Measurements from ENCODE around the gene BLVRA.
"Not testable (repeated sequence)": the region's sequence is repeated elsewhere in the genome, so short reads cannot be mapped to it uniquely, and the experiment has no call there.

BLVRA gene

GRCh38 chr7:43769281-43769680 is 10.8 kb downstream of the BLVRA start:
- no peak for DNase-seq (ENCODE audit: low read depth)

- DNase-seq (ENCODE audit: low read depth) = no peak
Observed at GRCh38 chr7:43769791-43770465, 11.4 kb downstream of the BLVRA start.

DNA sequence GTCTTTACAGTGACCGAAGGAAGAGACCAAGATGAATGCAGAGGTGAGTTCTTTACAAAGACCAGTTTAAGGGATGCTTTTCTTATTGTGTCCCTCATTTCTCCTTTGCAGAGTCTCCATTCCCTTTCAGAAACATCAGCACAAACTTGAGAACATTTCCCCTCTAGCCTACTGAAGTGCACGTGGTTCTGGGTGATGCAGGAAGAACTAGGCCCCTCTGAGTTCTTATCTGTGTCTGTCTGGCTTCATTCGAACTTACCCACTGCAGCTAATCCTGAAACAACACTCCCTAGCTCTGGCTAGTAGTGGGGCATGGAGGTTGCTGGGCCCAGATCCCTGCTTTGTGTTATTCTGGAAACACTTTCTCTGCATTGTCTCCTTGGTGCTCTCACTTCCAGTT is 12.6 kb downstream of the BLVRA start:
- no peak for DNase-seq (ENCODE audit: low read depth)

- DNase-seq (ENCODE audit: low read depth) = no peak
Observed at GRCh38 chr7:43771573-43771972, 13.1 kb downstream of the BLVRA start.

DNA sequence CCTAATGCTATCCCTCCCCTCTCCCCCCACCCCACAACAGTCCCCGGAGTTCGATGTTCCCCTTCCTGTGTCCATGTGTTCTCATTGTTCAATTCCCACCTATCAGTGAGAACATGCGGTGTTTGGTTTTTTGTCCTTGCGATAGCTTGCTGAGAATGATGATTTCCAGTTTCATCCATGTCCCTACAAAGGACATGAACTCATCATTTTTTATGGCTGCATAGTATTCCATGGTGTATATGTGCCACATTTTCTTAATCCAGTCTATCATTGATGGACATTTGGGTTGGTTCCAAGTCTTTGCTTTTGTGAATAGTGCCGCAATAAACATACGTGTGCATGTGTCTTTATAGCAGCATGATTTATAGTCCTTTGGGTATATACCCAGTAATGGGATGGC is 14.8 kb downstream of the BLVRA start:
- DNase-seq (ENCODE audit: low read depth) = not testable (repeated sequence)

DNA sequence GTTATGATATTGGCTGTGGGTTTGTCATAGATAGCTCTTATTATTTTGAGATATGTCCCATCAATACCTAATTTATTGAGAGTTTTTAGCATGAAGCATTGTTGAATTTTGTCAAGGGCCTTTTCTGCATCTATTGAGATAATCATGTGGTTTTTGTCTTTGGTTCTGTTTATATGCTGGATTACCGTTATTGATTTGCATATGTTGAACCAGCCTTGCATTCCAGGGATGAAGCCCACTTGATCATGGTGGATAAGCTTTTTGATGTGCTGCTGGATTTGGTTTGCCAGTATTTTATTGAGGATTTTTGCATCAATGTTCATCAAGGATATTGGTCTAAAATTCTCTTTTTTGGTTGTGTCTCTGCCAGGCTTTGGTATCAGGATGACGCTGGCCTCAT is 16.8 kb downstream of the BLVRA start:
- DNase-seq (ENCODE audit: low read depth) = not testable (repeated sequence)

- DNase-seq (ENCODE audit: low read depth) = not testable (repeated sequence)
Observed at GRCh38 chr7:43778293-43779044, 20.0 kb downstream of the BLVRA start.

GRCh38 chr7:43779045-43779812 is 20.7 kb downstream of the BLVRA start:
- DNase-seq (ENCODE audit: low read depth) = no peak

GRCh38 chr7:43781726-43782607 is 23.5 kb downstream of the BLVRA start:
- DNase-seq (ENCODE audit: low read depth) = no peak

GRCh38 chr7:43782768-43783555 is 24.5 kb downstream of the BLVRA start:
- no peak for DNase-seq (ENCODE audit: low read depth)

DNA sequence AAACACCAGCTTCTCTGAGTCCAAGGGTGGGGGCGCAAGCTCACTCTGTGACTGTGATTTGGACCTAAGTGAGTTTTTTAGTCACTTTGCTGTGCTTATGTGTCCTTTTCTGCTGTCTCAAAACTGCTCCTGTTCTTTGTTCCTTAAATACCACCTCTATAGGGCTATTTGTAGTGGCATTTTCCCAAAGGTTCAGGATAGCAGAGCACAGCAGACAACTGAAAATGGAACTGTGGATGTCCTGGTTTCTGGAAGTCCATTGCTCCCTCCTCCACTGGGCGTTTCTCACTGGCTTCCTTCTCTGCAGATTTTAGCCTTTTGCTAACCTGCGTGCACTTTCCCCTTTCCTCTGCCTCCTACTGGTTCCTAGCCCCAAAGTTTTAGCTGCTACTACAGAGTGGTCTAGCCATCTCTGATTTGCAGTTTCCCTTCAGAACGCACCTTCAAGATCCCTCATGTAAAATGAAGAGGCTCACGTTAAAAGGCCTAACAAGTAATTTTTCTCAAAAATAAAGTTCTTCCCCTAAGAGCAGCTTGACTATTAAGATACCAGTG is 25.6 kb downstream of the BLVRA start:
- no peak for DNase-seq (ENCODE audit: low read depth)

- not testable (repeated sequence) for DNase-seq (ENCODE audit: low read depth)
Observed at GRCh38 chr7:43784585-43785087, 26.2 kb downstream of the BLVRA start.

DNA sequence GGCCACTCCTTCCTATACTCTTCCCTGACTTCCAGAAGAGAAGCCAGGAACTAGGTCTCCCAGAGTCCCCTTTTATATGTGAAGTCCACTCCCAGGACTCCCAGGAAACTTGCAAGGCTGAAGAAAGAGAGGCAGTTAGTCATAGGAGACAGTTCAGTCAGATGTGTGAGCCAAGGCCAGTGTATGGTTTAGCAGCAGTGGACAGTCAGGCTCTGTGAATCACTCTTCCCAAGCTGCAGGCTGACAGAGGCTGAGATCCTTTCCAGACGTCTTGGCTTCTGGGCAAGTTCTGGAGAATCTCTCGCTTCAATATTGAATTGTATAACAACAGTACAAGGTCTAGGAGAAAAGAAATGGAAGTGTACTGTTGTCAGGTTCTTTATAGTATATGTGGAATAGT is 26.9 kb downstream of the BLVRA start:
- no peak for DNase-seq (ENCODE audit: low read depth)

GRCh38 chr7:43787771-43788170 is 29.3 kb downstream of the BLVRA start:
- DNase-seq (ENCODE audit: low read depth) = no peak

DNA sequence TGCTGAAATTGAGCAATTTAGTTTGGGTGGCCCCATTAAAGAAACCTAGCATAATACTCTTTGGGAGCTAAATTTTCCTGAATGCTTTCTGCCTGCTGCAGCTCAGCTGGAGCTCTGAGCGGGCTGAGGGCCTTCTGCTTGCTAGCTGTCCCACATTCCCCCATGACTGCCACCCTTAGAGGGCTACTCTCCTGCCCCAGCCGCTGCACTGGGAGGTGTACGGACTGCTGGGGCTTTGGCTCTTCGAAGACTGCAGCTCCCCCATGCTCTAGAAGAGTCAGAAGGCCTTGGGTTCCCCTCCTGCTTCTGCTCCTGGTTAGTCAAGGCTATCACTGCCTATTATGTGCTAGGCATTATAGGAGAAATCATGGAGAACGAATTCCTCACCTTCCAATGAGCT is 31.5 kb downstream of the BLVRA start:
- no peak for DNase-seq (ENCODE audit: low read depth)

DNA sequence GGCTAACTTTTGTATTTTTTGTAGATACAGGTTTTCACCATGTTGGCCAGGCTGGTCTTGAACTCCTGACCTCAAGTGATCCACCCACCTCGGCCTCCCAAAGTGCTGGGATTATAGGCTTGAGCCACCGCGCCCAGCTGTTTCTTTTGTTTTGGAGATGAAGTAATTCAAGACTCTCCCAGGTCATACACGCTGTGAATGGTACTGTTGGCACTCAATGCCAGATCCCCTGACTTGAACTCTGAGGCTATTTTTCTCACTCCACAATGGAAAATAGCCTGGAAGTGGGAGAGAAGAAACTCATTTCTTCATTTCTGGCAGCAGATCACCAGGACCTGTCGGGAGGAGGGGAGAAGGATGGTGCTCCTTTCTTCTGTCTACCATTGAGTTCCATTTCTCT is 32.4 kb downstream of the BLVRA start:
- no peak for DNase-seq (ENCODE audit: low read depth)

DNA sequence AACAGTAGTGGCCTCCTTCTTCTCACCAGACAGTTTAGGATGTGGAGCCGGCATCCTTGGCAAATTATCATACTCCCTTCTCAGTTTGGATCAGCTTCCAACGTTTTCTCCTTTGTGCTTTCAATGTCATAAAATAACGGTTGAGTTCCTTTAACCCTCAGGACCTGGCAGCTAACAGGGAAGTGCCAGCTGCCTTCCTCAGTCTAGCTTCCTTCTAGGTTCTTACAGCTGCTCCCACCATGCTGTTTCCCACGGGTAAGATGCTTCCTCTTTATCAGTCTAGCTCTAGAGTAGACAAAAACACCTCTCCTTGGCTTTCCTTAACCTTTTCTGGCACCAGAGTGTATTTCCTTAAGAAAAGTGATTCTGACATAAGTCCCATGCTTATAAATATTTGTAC is 33.2 kb downstream of the BLVRA start:
- no peak for DNase-seq (ENCODE audit: low read depth)

DNA sequence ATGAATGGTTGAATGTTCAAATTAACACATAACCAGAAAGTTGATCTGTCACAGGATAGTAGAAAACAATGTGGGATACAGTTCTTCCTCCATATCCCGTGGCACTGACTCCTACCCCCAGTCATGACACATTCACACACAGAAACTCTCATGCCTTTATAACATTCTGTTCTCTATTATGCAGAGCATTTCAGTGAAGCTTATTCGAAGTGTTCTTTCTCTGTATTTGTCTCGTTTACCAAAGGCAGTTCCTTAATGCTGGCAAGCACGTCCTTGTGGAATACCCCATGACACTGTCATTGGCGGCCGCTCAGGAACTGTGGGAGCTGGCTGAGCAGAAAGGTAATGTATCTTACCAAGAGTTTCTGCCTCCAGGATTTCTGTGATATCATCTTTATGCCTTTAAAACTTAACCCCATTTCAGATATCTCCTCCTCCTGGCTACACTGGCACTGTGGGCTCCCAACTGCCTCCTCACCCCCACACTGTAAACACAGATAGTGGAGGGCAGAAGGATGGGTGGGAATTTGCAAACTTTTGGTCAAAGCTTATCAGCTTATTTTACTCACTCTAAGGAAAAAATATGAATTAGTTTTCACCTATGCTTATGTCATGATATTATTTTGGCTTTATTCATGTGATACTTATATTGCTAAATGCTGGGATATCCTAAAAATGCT is 34.1 kb downstream of the BLVRA start:
- no peak for DNase-seq (ENCODE audit: low read depth)

DNA sequence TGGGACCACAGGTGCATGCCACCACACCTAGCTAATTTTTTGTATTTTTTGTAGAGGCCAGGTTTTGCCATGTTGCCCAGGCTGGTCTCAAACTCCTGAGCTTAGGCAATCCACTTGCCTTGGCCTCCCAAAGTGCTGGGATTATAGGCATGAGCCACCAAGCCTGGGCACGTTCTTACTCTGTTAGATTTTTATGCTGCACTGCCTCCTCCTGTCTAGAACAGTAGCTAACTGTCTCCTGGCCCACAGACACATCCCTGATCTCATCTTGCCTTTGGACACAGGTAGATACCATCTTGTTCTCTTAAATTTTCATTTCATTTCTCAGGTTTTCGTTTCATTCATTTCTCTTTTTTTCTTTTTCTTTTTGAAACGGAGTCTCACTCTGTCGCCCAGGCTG is 41.1 kb downstream of the BLVRA start:
- DNase-seq (ENCODE audit: low read depth) = no peak

- no peak for DNase-seq (ENCODE audit: low read depth)
Observed at GRCh38 chr7:43803865-43804264, 45.4 kb downstream of the BLVRA start.
